DOHH2 (cell line): ENCODE measurements around the gene THRAP3.

Source experiments
- H3F3A ChIP-seq: fragments of 200-600 bp; sonication (generic), shearing (Covaris generic); 2 replicates; pipeline ENCODE4 v1.6.0; 2016; ENCODE audit warnings: antibody characterized with exemption, mild to moderate bottlenecking; ENCODE audit not compliant: control insufficient read depth, insufficient read depth
- H3K27ac ChIP-seq: fragments of 200-600 bp; sonication (generic); 2 replicates; pipeline ENCODE4 v1.5.1; 2014; ENCODE audit warnings: low read depth, mild to moderate bottlenecking, low read length, moderate library complexity
- H3K27me3 ChIP-seq: fragments of 200-600 bp; sonication (generic); 2 replicates; pipeline ENCODE4 v1.6.1; 2014; ENCODE audit warnings: mild to moderate bottlenecking, low read length, mixed read lengths; ENCODE audit not compliant: control insufficient read depth
- H3K36me3 ChIP-seq: fragments of 200-600 bp; sonication (generic); 2 replicates; pipeline ENCODE4 v1.6.1; 2014; ENCODE audit warnings: mild to moderate bottlenecking, low read length, moderate library complexity, mixed read lengths; ENCODE audit not compliant: control insufficient read depth
- H3K4me1 ChIP-seq: fragments of 200-600 bp; sonication (generic); 2 replicates; pipeline ENCODE4 v1.6.1; 2014; ENCODE audit warnings: mild to moderate bottlenecking, low read length, mixed read lengths; ENCODE audit not compliant: control insufficient read depth
- H3K4me2 ChIP-seq: fragments of 200-600 bp; sonication (generic); 2 replicates; pipeline ENCODE4 v1.6.0; 2014; ENCODE audit warnings: mild to moderate bottlenecking, low read length, moderate library complexity
- H3K4me3 ChIP-seq: fragments of 200-600 bp; sonication (generic); 2 replicates; pipeline ENCODE4 v1.5.1; 2014; ENCODE audit warnings: mild to moderate bottlenecking, low read length, mixed read lengths
- H3K79me2 ChIP-seq: fragments of 200-600 bp; sonication (generic); 2 replicates; pipeline ENCODE4 v1.6.1; 2014; ENCODE audit warnings: mild to moderate bottlenecking, low read length, mixed read lengths; ENCODE audit not compliant: control insufficient read depth
- H3K9me2 ChIP-seq: fragments of 200-600 bp; sonication (generic); replicated peaks from 2 replicates; pipeline ENCODE4 v1.6.1; 2014; ENCODE audit warnings: mild to moderate bottlenecking, low read length, mixed read lengths; ENCODE audit not compliant: control insufficient read depth
- H3K9me3 ChIP-seq: fragments of 200-600 bp; sonication (generic); 2 replicates; pipeline ENCODE4 v1.6.1; 2014; ENCODE audit warnings: antibody characterized with exemption, low read length, mixed read lengths; ENCODE audit not compliant: control insufficient read depth, insufficient read depth
- H4K20me1 ChIP-seq: fragments of 200-600 bp; sonication (generic); 2 replicates; pipeline ENCODE4 v1.6.0; 2014; ENCODE audit warnings: low read depth, mild to moderate bottlenecking, antibody characterized with exemption, low read length, moderate library complexity; ENCODE audit not compliant: control insufficient read depth, insufficient read depth
- CTCF ChIP-seq: fragments of 200-600 bp; sonication (generic); IDR thresholded peaks from one replicate; pipeline ENCODE4 v1.5.1; 2014; ENCODE audit warnings: antibody characterized with exemption, mild to moderate bottlenecking, low read depth, low read length; ENCODE audit not compliant: poor library complexity, severe bottlenecking
- EZH2phosphoT487 ChIP-seq: fragments of 200-600 bp; sonication (generic); IDR thresholded peaks from 2 replicates; pipeline ENCODE4 v1.6.1; 2017; ENCODE audit warnings: borderline replicate concordance, mild to moderate bottlenecking, antibody characterized with exemption, low read length, moderate library complexity, mixed read lengths

Gene THRAP3

GRCh38 chr1:36256558-36257374 lies 32.5 kb downstream of the THRAP3 start:
- TF ChIP-seq EZH2phosphoT487 (no peak), CTCF (no peak)
- peaks cover 48% of the 10 kb centered on the region for H3F3A ChIP-seq
- no peaks in the 10 kb centered on the region for H4K20me1 ChIP-seq
- H3K79me2 ChIP-seq, result peaks cover 93% of the 10 kb centered on the region
- H3K9me2 ChIP-seq, result no peaks in the 10 kb centered on the region
- H3K4me3 ChIP-seq, result peak overlapping the region; percentile 67
- peak overlapping the region; percentile 81 for H3K4me2 ChIP-seq
- peaks cover 40% of the 10 kb centered on the region for H3K36me3 ChIP-seq
- peaks cover 96% of the 10 kb centered on the region for H3K4me1 ChIP-seq
- H3K27ac ChIP-seq, result peak overlapping the region; percentile 97
- no peaks in the 10 kb centered on the region for H3K9me3 ChIP-seq
- no peaks in the 10 kb centered on the region for H3K27me3 ChIP-seq

- Histone ChIP-seq H3K4me2 (peak overlapping the region; percentile 81), H3K27ac (peak overlapping the region; percentile 97), H3K9me2 (no peaks in the 10 kb centered on the region), H3K27me3 (no peaks in the 10 kb centered on the region), H4K20me1 (no peaks in the 10 kb centered on the region), H3K79me2 (peaks cover 93% of the 10 kb centered on the region), H3K4me1 (peaks cover 96% of the 10 kb centered on the region), H3K9me3 (no peaks in the 10 kb centered on the region), H3F3A (peaks cover 50% of the 10 kb centered on the region), H3K4me3 (peak overlapping the region; percentile 67), H3K36me3 (peaks cover 46% of the 10 kb centered on the region)
- TF ChIP-seq EZH2phosphoT487 (no peak), CTCF (no peak)
Measured at GRCh38 chr1:36257375-36257767, 33.1 kb downstream of the THRAP3 start.

- Histone ChIP-seq H3K4me3 (peak overlapping the region; percentile 67), H3K4me2 (peak overlapping the region; percentile 81), H3K9me2 (no peaks in the 10 kb centered on the region), H3K4me1 (peaks cover 95% of the 10 kb centered on the region), H3K9me3 (no peaks in the 10 kb centered on the region), H3F3A (peaks cover 40% of the 10 kb centered on the region), H3K79me2 (peaks cover 90% of the 10 kb centered on the region), H3K36me3 (peaks cover 50% of the 10 kb centered on the region), H3K27ac (peak overlapping the region; percentile 97), H4K20me1 (no peaks in the 10 kb centered on the region), H3K27me3 (no peaks in the 10 kb centered on the region)
- no peak for TF ChIP-seq CTCF
- TF ChIP-seq EZH2phosphoT487, result no peak
Measured at GRCh38 chr1:36258960-36259344, 34.7 kb downstream of the THRAP3 start.
